Inferior parietal cortex (tissue), 1 donor: Measurements from ENCODE around the gene MT1A.
"Not testable (repeated sequence)": the region's sequence is repeated elsewhere in the genome, so short reads cannot be mapped to it uniquely, and the experiment has no call there.

Experiments
- DNase-seq: peaks from one replicate; pipeline ENCODE4 v3.0.0-alpha.2; 2016; ENCODE audit errors: extremely low spot score

Gene MT1A

DNA sequence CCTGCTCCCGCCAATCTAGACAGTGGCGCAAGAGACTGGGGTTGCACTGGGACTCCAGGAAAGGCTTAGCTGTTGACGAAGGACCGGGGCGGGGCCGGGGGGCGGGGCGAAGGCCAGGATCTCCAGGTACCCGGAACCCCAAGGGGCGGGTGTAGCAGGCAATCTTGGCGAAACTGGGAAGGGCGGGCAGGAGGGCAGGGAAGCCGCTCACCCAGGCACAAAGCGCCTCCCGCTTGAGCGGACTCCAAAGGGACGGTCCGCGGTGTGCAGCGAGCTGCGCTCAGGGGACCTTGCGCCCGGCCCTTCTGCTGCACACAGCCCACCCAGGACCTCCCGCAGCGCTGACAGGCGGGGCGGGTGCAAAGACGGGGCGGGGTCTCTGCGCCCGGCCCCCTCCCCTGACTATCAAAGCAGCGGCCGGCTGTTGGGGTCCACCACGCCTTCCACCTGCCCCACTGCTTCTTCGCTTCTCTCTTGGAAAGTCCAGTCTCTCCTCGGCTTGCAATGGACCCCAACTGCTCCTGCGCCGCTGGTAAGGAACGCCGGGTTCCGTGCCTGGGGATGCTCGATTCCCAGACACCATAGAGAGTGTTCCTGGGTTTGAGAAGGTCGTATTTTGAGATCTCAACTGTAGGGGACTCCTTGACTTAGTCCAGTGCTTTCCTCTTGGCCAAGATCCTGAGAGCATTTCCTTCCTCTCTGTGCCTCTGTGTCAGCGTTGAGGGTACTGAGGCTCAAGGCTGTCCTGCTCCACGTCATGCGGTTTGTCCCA is 19.3 kb downstream of the MT1A start, which contains the start of gene MT1F:
MT1F (plus strand) TSS at position 405 of the 772 bp plus-strand sequence; CDS start at position 505, 100 bp downstream.
- no peak for DNase-seq

DNA sequence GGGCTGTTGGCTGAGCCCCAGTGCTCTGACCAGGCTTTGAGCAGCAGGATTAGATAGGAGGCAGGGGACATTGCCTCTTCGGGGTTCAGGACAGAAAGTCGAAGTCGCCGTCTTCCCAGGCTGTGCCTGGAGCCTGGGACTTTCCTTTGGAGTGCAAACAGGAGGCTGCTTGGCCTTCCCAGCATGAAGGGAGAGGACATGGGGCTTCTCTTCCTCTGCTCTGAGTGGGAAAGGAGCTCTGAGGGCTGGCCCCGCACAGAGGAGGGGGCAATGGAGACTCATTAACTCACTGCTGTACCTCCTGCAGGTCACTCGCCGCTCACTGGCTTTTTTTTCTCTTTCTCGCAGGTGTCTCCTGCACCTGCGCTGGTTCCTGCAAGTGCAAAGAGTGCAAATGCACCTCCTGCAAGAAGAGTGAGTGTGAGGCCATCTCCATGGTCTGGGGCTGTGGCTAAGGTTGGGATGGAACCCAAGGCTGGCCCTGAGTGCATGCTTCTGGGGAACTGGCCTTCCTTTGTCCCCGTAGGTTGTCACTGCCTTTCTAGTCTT is 19.9 kb downstream of the MT1A start:
- DNase-seq: no peak

DNA sequence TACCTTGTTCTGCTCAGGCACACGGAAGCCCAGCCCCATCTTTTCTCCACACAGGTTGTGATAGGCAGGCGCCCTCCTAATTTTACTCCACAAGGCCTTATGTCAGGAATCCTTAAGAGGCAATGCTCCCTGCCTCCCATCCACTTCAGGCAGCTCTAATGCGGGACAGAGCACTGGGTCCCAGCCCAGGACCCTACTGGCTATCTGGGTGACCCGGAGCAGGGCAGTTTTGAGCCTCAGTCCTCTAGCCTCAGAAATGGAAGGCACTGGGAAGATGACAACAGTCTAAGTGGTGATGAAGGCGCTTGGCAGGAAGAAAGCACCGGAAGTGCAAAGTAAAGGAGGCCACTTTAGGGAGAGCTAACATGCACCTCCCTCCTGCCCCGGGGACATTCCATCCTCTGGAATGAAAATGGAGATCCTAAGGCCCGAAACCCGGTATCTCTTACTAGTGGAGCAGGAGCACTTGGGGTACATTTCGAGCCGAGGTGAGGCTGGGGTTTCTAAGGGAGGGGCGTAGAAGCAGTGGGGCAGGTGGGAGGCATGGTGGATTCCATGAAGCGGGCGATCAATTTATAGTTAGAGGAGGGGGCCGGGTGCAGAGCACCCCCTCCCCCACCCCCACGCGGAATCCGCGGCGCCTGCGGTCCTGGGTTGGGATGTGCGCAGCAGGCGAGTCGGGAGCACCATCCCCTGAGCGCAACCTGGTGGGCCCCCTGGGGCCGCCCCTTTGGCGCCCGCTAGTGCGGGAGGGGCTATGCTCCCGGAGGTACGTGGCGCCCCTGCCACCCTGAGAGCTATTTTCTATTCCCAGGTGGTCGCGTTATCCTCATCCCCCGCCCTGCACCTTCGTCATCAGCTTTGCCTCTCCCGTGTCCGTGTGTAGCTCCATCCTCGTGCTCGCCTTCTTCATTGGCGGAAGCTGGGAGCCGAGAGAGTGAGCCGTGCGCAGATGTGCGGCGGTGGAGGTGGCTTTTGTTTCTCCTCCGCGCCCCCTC is 24.2 kb downstream of the MT1A start:
- DNase-seq: no peak

DNA sequence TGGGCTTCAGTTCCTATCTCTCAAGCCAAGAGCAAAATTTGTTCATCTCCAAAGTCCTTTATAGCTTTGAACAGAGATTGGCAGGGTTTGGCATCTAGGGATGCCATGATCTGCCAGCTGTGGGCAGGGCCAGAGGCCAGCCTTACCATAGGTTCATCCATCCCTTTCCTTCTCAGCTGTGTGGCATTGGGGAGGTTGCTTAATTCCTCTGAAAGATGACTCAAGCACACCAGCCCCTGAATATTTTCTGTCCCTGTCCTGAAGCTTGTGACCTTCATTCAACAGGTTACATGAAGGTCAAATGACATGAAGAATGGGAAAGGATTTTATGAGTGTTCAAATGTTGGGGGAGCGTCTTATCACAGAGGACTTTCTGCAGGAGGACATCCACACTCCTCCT is 26.0 kb downstream of the MT1A start:
- no peak for DNase-seq

DNA sequence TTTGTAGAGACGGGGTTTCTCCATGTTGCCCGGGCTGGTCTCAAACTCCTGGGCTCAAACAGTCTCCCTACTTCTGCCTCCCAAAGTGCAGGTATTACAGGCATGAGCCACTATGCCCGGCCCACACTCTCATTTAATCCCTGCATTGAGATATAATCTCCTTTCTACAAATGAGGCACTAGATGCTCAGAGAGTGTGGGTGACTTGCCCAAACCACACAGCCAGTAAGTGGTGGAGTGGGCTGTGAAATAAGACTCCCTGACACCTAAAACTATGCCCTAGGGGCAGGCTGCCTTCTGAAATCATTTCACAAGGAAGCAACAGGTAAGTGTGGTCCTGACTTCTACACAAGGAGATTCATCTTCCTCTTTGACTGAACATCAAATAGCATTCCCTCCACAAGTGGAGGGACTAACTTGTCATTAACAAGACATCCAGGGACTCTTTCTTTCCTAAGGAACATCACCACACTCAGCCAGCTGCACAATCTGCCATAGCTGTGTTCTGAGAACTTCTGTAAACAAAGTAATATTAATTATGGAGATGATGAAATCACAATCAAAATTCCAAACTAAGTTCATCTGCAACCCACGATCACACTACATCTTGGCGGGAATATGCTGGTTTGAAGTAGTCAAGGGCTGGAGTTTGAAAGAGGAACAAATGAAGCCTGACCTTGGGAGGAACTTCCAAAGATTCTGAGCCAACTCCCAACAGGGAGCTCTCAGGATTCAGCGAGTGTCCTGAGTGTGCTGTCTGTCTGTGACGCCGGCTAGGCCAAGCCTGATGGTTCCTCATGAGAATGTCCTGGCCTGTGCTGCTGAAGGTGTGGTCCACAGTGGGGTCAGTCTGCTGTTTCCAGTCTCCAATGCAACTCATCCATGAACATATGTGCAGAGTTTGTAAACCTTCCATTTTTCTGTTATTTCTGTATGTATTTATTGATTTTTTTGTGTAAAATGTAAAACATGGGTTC is 27.1 kb downstream of the MT1A start:
- DNase-seq: not testable (repeated sequence)

DNA sequence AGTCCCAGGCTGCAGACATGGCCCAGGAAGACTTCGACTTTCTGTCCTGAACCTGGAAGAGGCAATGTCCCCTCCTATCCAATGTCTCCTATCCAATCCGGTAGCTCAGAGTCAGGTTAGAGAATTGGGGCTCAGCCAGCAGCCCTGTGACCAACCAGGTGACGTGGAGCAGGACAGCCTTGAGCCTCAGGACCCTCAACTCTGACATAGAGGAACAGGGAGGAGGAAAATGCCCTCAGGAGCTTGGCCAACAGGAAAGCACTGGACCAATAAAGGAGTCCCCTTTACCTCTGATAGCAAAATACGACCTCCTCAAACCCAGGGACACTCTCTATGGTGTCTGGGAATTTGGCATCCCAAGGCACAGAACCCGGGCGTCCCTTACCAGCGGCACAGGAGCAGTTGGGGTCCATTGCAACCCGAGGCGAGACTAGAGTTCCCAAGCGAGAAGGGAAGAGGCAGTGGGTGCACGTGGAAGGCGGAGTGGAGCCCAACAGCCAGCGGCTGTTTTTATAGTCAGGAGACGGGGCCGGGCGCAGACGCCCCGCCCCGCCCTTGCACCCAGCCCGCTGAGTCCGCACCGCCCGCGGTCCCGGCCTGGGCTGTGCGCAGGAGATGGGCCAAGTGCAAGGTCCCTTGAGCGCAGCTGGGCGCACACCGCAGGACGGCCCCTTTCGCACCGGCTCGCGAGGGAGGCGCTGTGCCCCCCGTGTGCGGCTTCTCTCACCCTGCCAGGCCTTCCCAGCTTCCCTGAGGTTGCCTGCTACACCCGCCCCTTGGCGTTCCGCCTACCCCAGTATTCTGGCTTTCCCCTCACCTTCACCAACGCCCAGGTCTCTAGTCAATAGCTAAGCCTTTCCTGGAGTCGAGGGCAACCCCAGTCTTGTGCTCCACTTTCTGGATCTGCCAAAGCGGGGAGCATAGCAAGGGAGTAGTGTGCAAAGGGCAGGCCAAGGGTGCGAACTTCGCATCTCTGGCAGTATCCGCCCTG is 29.4 kb downstream of the MT1A start, which contains the start of gene MT1G:
MT1G (minus strand) TSS at position 485 of the 991 bp plus-strand sequence; CDS start at position 413, 72 bp downstream.
- no peak for DNase-seq

DNA sequence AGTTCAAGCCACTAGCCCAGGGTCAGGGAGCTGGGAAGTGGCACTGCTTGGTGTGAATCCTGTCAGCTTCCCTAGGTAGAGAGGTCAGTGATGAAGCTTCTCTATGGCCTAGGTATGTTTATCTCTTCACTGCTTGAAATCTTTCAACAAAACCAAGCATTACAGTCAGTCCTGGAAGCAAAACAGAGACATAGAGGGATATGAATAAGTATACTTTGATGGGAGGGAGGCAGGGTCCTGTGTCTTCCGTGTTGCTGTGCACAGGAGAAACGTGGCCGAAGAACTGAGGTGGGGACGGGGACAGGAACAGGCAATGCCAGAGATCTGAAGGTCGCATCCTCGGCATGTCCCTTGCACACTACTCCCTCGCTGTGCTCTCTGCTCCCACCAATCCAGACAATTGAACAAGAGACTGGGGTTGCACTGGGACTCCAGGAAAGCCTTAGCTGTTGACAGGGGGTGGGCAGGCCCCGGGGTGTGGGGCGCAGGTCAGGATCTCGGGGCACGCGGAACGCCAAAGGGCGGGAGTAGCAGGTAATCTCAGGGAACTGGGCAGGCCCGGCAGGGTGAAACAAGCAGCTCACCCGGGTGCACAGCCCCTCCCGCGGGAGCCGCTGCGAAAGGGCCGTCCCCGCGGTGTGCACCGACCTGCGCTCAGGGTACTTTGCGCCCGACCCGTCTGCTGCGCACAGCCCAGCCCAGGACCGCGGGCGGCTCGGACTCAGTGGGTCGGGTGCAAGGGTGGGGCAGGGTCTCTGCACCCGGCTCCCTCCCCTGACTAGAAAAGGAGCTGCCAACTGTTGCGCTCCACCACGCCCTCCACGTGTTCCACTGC is 30.8 kb downstream of the MT1A start, which contains the start of gene MT1H:
MT1H (plus strand) TSS at position 810 of the 835 bp plus-strand sequence. CDS start 71 bp downstream, outside the sequence.
- no peak for DNase-seq

DNA sequence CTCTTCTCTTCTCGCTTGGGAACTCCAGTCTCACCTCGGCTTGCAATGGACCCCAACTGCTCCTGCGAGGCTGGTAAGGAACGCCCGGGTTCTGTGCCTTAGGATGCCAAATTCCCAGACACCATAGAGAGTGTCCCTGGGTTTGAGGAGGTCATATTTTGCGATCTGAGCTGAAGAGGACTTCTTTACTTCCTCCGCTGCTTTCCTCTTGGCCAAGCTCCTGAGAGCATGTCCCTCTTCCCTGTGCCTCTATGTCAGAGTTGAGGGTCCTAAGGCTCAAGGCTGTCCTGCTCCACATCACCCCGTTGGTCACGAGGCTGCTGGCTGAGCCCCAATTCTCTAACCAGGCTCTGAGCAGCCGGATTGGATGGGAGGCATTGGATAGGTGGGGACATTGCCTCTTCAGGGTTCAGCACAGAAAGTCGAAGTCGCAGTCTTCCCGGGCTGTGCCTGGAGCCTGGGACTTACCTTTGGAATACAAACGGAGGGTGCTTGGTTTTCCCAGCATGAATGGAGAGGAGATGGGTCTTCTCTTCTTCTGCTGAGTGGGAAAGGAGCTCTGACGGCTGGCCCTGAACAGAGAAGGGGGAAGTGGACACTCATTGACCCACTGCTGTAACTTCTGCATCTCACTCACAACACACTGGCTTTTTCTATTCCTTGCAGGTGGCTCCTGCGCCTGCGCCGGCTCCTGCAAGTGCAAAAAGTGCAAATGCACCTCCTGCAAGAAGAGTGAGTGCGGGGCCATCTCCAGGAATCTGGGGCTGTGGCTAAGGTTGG is 31.6 kb downstream of the MT1A start:
- no peak for DNase-seq

DNA sequence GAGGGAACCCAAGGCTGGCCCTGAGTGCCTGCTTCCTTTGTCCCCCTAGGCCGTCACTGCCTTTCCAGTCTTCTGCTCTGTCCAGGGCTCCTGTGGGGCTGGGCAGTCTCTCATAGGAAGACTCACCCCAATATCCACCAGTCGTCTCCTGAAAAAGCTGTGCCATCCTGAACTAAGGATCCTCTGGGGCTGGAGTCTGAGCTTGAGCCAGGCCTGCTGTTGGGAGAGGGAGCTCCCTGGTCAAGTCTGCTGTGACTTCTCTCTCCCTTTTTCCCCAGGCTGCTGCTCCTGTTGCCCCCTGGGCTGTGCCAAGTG is 32.1 kb downstream of the MT1A start:
- no peak for DNase-seq

DNA sequence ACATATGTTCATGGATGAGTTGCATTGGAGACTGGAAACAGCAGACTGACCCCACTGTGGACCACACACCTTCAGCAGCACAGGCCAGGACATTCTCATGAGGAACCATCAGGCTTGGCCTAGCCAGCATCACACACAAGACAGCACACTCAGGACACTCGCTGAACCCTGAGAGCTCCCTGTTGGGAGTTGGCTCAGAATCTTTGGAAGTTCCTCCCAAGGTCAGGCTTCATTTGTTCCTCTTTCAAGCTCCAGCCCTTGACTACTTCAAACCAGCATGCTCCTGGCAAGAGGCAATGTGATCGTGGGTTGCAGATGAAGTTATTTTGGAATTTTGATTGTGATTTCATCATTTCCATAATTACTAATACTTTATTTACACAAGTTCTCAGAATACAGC is 33.2 kb downstream of the MT1A start:
- not testable (repeated sequence) for DNase-seq

DNA sequence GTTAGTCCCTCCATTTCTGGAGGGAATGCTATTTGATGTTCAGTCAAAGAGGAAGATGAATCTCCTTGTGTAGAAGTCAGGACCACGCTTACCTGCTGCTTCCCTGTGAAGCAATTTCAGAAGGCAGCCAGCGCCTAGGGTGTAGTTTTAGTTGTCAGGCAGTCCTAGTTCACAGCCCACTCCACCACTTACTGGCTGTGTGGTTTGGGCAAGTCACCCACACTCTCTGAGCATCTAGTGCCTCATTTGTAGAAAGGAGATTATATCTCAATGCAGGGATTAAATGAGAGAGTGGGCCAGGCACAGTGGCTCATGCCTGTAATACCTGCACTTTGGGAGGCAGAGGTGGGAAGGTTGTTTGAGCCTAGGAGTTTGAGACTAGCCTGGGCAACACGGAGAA is 33.7 kb downstream of the MT1A start:
- DNase-seq: not testable (repeated sequence)

DNA sequence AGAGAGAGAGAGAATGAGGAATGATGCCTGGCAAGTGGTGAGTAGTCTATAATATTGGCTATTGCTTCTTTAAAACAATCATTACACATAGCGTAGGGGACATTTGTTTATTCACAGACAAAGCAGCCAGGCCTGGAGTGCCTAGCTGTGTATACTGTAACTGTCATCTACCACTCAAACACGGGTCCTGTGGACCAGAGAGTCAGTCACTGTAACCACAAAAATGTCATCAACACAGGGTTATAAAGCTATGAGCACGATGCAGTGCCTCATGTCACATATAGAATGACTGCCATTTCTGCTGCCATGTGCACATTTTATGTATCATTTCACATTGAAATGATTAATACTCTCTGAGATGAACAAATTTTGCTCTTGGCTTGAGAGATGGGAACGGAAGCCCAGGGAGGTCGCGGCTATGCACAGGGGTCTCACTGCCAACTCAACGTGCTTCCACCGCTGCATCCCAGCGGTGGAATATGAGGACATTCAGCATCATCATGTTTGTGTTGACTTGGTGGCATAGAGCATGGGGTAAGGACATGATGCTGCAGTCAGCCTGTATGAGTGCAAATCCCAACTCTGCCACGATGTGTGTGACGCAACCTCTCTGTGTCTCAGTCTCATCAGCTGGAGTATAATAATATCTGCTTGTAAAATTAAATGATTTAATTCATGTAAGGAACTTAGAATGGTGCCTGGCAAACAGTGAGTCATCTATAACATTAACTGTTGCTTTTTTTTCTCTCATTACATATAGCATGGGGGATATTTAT is 34.5 kb downstream of the MT1A start:
- DNase-seq: no peak

DNA sequence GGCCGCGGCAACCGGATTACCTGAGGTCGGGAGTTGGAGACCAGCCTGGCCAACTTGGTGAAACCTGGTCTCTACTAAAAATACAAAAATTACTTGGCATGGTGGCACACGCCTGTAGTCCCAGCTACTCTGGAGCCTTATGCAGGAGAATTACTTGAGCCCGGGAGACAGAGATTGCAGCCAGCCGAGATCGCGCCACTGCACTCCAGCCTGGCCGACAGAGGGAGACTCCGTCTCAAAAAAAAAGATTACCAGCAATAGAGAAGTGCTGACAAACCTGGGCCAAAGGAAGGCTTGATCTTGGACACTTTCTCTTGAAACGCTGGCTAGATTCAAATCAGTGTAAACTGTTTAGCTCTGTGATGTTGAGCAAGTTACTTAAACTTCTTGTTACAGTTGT is 35.5 kb downstream of the MT1A start:
- DNase-seq: no peak

DNA sequence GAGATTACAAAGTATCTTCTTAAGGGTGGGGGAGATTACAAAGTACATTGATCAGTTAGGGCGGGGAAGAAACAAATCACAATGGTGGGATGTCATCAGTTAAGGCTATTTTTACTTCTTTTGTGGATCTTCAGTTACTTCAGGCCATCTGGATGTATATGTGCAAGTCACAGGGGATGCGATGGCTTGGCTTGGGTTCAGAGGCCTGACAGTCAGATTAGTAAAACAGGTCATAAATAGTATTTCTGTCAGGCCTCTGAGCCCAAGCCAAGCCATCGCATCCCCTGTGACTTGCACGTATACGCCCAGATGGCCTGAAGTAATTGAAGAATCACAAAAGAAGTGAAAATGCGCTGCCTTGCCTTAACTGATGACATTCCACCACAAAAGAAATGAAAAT is 36.1 kb downstream of the MT1A start:
- DNase-seq: not testable (repeated sequence)

DNA sequence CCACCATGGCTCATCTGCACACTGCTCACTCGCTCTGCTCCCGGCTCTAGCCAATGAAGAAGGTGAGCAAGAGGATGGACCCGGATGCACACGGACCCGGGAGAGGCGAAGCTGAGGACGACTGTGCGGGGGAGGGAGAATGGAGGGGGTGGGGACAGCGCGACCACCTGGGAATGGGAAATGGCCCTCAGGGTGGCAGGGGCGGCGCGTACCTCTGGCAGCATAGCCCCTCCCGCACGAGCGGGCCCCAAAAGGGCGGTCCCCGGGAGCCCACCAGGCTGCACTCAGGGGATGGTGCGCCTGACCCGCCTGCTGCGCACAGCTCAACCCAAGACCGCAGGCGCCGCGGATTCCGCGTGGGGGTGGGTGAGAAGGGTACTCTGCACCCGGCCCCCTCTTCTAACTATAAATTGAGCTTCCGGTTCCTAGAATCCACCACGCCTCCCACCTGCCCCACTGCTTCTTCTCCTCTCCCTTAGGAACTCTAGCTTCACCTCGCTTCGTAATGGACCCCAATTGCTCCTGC is 37.3 kb downstream of the MT1A start:
- no peak for DNase-seq

DNA sequence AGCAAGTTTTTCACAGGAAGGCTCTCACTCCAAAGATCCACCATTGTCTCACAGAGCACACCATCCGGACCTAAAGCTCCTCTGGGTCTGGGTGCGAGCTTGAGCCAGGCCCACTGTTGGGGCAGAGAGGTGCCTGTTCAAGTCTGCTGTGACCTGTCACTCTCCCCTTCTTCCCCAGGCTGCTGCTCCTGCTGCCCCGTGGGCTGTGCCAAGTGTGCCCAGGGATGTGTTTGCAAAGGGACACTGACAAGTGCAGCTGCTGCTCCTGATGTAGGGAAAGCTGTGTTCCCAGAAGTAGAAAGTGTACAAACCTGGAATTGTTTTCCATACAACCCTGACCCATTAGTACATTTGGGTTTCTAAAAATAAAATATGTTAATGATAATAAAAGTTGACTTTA is 39.0 kb downstream of the MT1A start:
- DNase-seq: no peak
